ENCODE data around the gene CHD2.

CHD2 gene

GRCh38 chr15:92958105-92958504, 58.0 kb downstream of the CHD2 start:
- peak in 1 of 2 donors; percentile 41 for DNase-seq (ENCODE audit: low read depth in 1 of 2, low spot score in 1 of 2)

GRCh38 chr15:92959219-92959618, 59.1 kb downstream of the CHD2 start:
- no peak for DNase-seq (ENCODE audit: low read depth in 1 of 2, low spot score in 1 of 2)

- DNase-seq (ENCODE audit: low read depth in 1 of 2, low spot score in 1 of 2) = no peak
These were observed 61.0 kb downstream of the CHD2 start for GRCh38 chr15:92960996-92961681.

- no peak for DNase-seq (ENCODE audit: low read depth in 1 of 2, low spot score in 1 of 2)
These were observed 62.8 kb downstream of the CHD2 start for GRCh38 chr15:92962914-92963313.

GRCh38 chr15:92963794-92964193, 63.7 kb downstream of the CHD2 start:
- DNase-seq (ENCODE audit: low read depth in 1 of 2, low spot score in 1 of 2) = no peak

GRCh38 chr15:92968926-92969651, 69.0 kb downstream of the CHD2 start:
- no peak for DNase-seq (ENCODE audit: low read depth in 1 of 2, low spot score in 1 of 2)

GRCh38 chr15:92970656-92971055, 70.5 kb downstream of the CHD2 start:
- DNase-seq (ENCODE audit: low read depth in 1 of 2, low spot score in 1 of 2) = no peak

GRCh38 chr15:92971081-92971480, 71.0 kb downstream of the CHD2 start:
- DNase-seq (ENCODE audit: low read depth in 1 of 2, low spot score in 1 of 2) = no peak

- no peak for DNase-seq (ENCODE audit: low read depth in 1 of 2, low spot score in 1 of 2)
These were observed 71.6 kb downstream of the CHD2 start for GRCh38 chr15:92971713-92972112.

GRCh38 chr15:92974183-92974915, 74.2 kb downstream of the CHD2 start:
- no peak for DNase-seq (ENCODE audit: low read depth in 1 of 2, low spot score in 1 of 2)

GRCh38 chr15:92979011-92979701, 79.0 kb downstream of the CHD2 start:
- no peak for DNase-seq (ENCODE audit: low read depth in 1 of 2, low spot score in 1 of 2)

GRCh38 chr15:92981333-92981732, 81.2 kb downstream of the CHD2 start:
- DNase-seq (ENCODE audit: low read depth in 1 of 2, low spot score in 1 of 2) = no peak

GRCh38 chr15:92984161-92984560, 84.0 kb downstream of the CHD2 start:
- no peak for DNase-seq (ENCODE audit: low read depth in 1 of 2, low spot score in 1 of 2)

GRCh38 chr15:92989470-92989869, 89.3 kb downstream of the CHD2 start:
- no peak for DNase-seq (ENCODE audit: low read depth in 1 of 2, low spot score in 1 of 2)

GRCh38 chr15:92990031-92990430, 89.9 kb downstream of the CHD2 start:
- DNase-seq (ENCODE audit: low read depth in 1 of 2, low spot score in 1 of 2) = no peak

- DNase-seq (ENCODE audit: low read depth in 1 of 2, low spot score in 1 of 2) = no peak
These were observed 92.6 kb downstream of the CHD2 start for GRCh38 chr15:92992720-92993119.

- DNase-seq (ENCODE audit: low read depth in 1 of 2, low spot score in 1 of 2) = no peak
These were observed 97.7 kb downstream of the CHD2 start for GRCh38 chr15:92997821-92998220.

- no peak for DNase-seq (ENCODE audit: low read depth in 1 of 2, low spot score in 1 of 2)
These were observed 101.0 kb downstream of the CHD2 start for GRCh38 chr15:93001156-93001555.

GRCh38 chr15:93001881-93002280, 101.8 kb downstream of the CHD2 start:
- DNase-seq (ENCODE audit: low read depth in 1 of 2, low spot score in 1 of 2) = no peak

GRCh38 chr15:93005133-93005532, 105.0 kb downstream of the CHD2 start:
- DNase-seq (ENCODE audit: low read depth in 1 of 2, low spot score in 1 of 2) = no peak

GRCh38 chr15:93007994-93008393, 107.9 kb downstream of the CHD2 start:
- DNase-seq (ENCODE audit: low read depth in 1 of 2, low spot score in 1 of 2) = no peak

- no peak for DNase-seq (ENCODE audit: low read depth in 1 of 2, low spot score in 1 of 2)
These were observed 112.7 kb downstream of the CHD2 start for GRCh38 chr15:93012786-93013185.

Data from activated T-helper 1 cell treated with anti-CD3 and anti-CD28 coated beads, Interleukin-2, amount 50 U/mL, for 16 hours (primary cell).